HCT116 (cell line): Measurements from ENCODE around the gene B3GNT4. TPM values are rescaled to one million over a fixed set of nuclear protein-coding genes. Genes with fewer than 3 reads are reported as not detected.

Experiments
- ATAC-seq: fragments of 200-7000 bp; cut with Tn5 transposase; 2 replicates; pipeline ENCODE4 v1.9.1; 2020; ENCODE audit warnings: mild to moderate bottlenecking, moderate library complexity
- BruUV-seq: library from RNA; stranded (reverse); fragments of 400-500 nt; replicated peaks from 2 replicates; lab custom pipeline; 2021; lab: Mats Ljungman, UMichigan
- CTCF ChIA-PET: fragments of 300-600 bp; sonication (Branson Sonifier 250); formaldehyde crosslinking; loops from one replicate; lab custom pipeline; 2021; ENCODE audit warnings: antibody characterized with exemption; lab: Charles Lee
- POLR2A ChIA-PET: fragments of 300-600, 350-600 bp; sonication (Branson Sonifier 250); formaldehyde crosslinking; loops from one replicate; lab custom pipeline; 2021; ENCODE audit warnings: antibody characterized with exemption; lab: Charles Lee
- RAD21 ChIA-PET, 2 experiments: fragments of 300-600 bp; sonication (Branson Sonifier 250); formaldehyde crosslinking; loops; one replicate each; lab custom pipeline; 2023; ENCODE audit warnings: low total read pairs in 2 of 2; ENCODE audit not compliant: uncharacterized antibody in 2 of 2, unreplicated experiment in 2 of 2, low non-redundant PET in 1 of 2; lab: Charles Lee
- DNase-seq: peaks from one replicate; pipeline ENCODE4 v3.0.0-alpha.2; 2010; ENCODE audit warnings: low read depth, low spot score
- H2AFZ ChIP-seq: fragments of 200-600 bp; shearing (Covaris generic), sonication (generic); 2 replicates; pipeline ENCODE4 v1.6.1; 2017; ENCODE audit warnings: low read depth, mixed run types, mixed read lengths, antibody characterized with exemption, low read length; ENCODE audit not compliant: poor library complexity, severe bottlenecking
- H3K27ac ChIP-seq: 2 replicates; pipeline ENCODE4 v1.5.1; 2012; ENCODE audit warnings: low read depth, low read length
- H3K27me3 ChIP-seq: fragments of 200-600 bp; sonication (generic); 2 replicates; pipeline ENCODE4 v1.6.1; 2016; ENCODE audit warnings: mixed run types, low read length, mixed read lengths; ENCODE audit not compliant: insufficient read depth
- H3K36me3 ChIP-seq, 2 experiments: fragments of 200-500 bp in 1 of 2; fragments of 200-600 bp in 1 of 2; sonication (Bioruptor generic) in 1 of 2; sonication (generic) in 1 of 2; 2 replicates each; pipeline versions ENCODE4 v1.5.1 to v1.6.1; 2014 to 2016; ENCODE audit warnings: low read length in 2 of 2, inconsistent platforms in 1 of 2, mixed read lengths in 1 of 2, mixed run types in 1 of 2; ENCODE audit not compliant: insufficient read depth in 2 of 2, control insufficient read depth in 1 of 2
- H3K4me1 ChIP-seq, 2 experiments: fragments of 200-600 bp in 1 of 2; sonication (generic) in 1 of 2; 2 replicates each; pipeline versions ENCODE4 v1.5.1 to v1.6.1; 2012 to 2017; ENCODE audit warnings: low read length in 2 of 2, inconsistent platforms in 1 of 2, mild to moderate bottlenecking in 1 of 2, mixed read lengths in 1 of 2, mixed run types in 1 of 2, moderate library complexity in 1 of 2; ENCODE audit not compliant: insufficient read depth in 2 of 2, control insufficient read depth in 1 of 2
- H3K4me2 ChIP-seq: fragments of 200-600 bp; sonication (generic); 2 replicates; pipeline ENCODE4 v1.6.1; 2017; ENCODE audit warnings: mixed run types, low read length, mixed read lengths
- H3K4me3 ChIP-seq, 2 experiments: fragments of 200-600 bp in 1 of 2; sonication (generic) in 1 of 2; replicated peaks in 1 of 2; 2 replicates each; pipeline ENCODE4 v1.5.1; 2011 to 2016; ENCODE audit warnings: low read length in 2 of 2, control low read depth in 1 of 2, low read depth in 1 of 2, mild to moderate bottlenecking in 1 of 2, mixed read lengths in 1 of 2, mixed run types in 1 of 2
- H3K79me2 ChIP-seq: fragments of 200-600 bp; sonication (generic); 2 replicates; pipeline ENCODE4 v1.6.1; 2017; ENCODE audit warnings: mild to moderate bottlenecking, mixed run types, low read length, moderate library complexity, mixed read lengths; ENCODE audit not compliant: insufficient read depth
- H3K9ac ChIP-seq: fragments of 200-600 bp; sonication (generic); 2 replicates; pipeline ENCODE4 v1.6.1; 2016; ENCODE audit warnings: low read length, mixed read lengths
- H3K9me2 ChIP-seq: fragments of 200-600 bp; sonication (generic), shearing (Covaris generic); 2 replicates; pipeline ENCODE4 v1.6.1; 2017; ENCODE audit warnings: mixed run types, mild to moderate bottlenecking, moderate library complexity; ENCODE audit not compliant: insufficient read depth
- H3K9me3 ChIP-seq, 2 experiments: fragments of 200-500 bp in 1 of 2; fragments of 200-600 bp in 1 of 2; sonication (Bioruptor generic) in 1 of 2; sonication (generic) in 1 of 2; 2 replicates each; pipeline ENCODE4 v1.6.1; 2014 to 2017; ENCODE audit warnings: low read length in 2 of 2, mixed read lengths in 2 of 2, inconsistent platforms in 1 of 2, low read depth in 1 of 2, mild to moderate bottlenecking in 1 of 2, mixed run types in 1 of 2, moderate library complexity in 1 of 2; ENCODE audit not compliant: control insufficient read depth in 1 of 2, insufficient read depth in 1 of 2
- H4K20me1 ChIP-seq: fragments of 200-600 bp; sonication (generic), shearing (Covaris generic); 2 replicates; pipeline ENCODE4 v1.6.1; 2017; ENCODE audit warnings: mixed run types, mild to moderate bottlenecking, moderate library complexity; ENCODE audit not compliant: insufficient read depth
- CBX3 ChIP-seq: IDR thresholded peaks from 2 replicates; pipeline ENCODE4 v1.6.1; 2012; ENCODE audit warnings: low read depth
- EZH2phosphoT487 ChIP-seq: fragments of 200-600 bp; IDR thresholded peaks from 2 replicates; pipeline ENCODE4 v1.6.1; 2018; ENCODE audit warnings: antibody characterized with exemption, borderline replicate concordance
- POLR2AphosphoS5 ChIP-seq: IDR thresholded peaks from 2 replicates; pipeline ENCODE4 v1.6.1; 2011; ENCODE audit warnings: mild to moderate bottlenecking, low read depth, low read length, moderate library complexity
- RAD21 ChIP-seq: IDR thresholded peaks from 2 replicates; pipeline ENCODE4 v1.6.1; 2012; ENCODE audit warnings: low read depth, mild to moderate bottlenecking
- SP1 ChIP-seq: IDR thresholded peaks from 2 replicates; pipeline ENCODE4 v1.6.1; 2012; ENCODE audit warnings: low read depth
- SRF ChIP-seq: IDR thresholded peaks from 2 replicates; pipeline ENCODE4 v1.6.1; 2012; ENCODE audit warnings: low read depth
- ZNF274 ChIP-seq: fragments of 200-500 bp; sonication (Bioruptor generic); IDR thresholded peaks from 2 replicates; pipeline ENCODE4 v1.6.1; 2014; ENCODE audit warnings: mild to moderate bottlenecking, low read depth, low read length, inconsistent platforms
- intact Hi-C: fragments of 100-400 bp; cut with micrococcal nuclease; formaldehyde crosslinking; loops from 2 replicates; pipeline ENCODE4 v1.10.0; 2022
- total RNA-seq: library from RNA; stranded (reverse); gene quantifications from one replicate; pipeline ENCODE4 v1.2.1, GENCODE V29; 2021; ENCODE audit not compliant: unreplicated experiment
- TF ChIP-seq, protein P1 (sequence below), 3 experiments: fragments of 200-600 bp in 1 of 3; sonication (generic) in 1 of 3; IDR thresholded peaks in 2 of 3; conservative IDR thresholded peaks in 1 of 3; 2 replicates each; pipeline ENCODE4 v1.5.1; 2012 to 2017; ENCODE audit warnings: low read depth in 2 of 3, low read length in 2 of 3, antibody characterized with exemption in 1 of 3, borderline replicate concordance in 1 of 3, control low read depth in 1 of 3, mild to moderate bottlenecking in 1 of 3, mixed read lengths in 1 of 3, mixed run types in 1 of 3, moderate library complexity in 1 of 3; ENCODE audit not compliant: insufficient read depth in 1 of 3

The B3GNT4 gene
- total RNA-seq, 1 experiment from 2014 or later: 7.1 TPM

DNA sequence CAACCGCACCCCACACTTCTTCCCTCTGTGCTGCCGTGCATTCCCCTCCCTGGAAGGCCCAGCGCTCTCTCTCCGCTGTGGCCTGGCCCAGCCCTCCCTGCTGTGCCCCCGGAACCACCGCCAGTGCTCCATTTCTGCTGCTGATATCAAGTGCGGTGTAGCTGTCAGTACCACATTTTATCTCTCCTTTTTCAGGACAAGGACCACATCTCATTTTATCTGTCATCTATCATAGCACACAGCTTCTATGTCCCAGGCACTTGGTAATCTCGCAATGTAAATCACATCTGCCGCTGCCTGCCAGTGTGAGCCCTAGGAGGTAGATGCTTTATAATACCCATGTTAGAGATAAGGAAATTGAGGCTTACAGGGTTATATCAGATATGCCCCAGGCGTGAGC is 47.8 kb upstream of the B3GNT4 start (continued):
- TF ChIP-seq, protein P1, sequence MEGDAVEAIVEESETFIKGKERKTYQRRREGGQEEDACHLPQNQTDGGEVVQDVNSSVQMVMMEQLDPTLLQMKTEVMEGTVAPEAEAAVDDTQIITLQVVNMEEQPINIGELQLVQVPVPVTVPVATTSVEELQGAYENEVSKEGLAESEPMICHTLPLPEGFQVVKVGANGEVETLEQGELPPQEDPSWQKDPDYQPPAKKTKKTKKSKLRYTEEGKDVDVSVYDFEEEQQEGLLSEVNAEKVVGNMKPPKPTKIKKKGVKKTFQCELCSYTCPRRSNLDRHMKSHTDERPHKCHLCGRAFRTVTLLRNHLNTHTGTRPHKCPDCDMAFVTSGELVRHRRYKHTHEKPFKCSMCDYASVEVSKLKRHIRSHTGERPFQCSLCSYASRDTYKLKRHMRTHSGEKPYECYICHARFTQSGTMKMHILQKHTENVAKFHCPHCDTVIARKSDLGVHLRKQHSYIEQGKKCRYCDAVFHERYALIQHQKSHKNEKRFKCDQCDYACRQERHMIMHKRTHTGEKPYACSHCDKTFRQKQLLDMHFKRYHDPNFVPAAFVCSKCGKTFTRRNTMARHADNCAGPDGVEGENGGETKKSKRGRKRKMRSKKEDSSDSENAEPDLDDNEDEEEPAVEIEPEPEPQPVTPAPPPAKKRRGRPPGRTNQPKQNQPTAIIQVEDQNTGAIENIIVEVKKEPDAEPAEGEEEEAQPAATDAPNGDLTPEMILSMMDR (IDR thresholded peaks at IDR 0.05 in 2 of 3, conservative IDR thresholded peaks at IDR 0.05 in 1 of 3; ENCODE audit: borderline replicate concordance in 1 of 3, insufficient read depth in 1 of 3, low read depth in 2 of 3, low read length in 2 of 3): no peak
- TF ChIP-seq RAD21: no peak
- no peak for TF ChIP-seq EZH2phosphoT487
- TF ChIP-seq ZNF274: no peak
- no peak for TF ChIP-seq SP1

DNA sequence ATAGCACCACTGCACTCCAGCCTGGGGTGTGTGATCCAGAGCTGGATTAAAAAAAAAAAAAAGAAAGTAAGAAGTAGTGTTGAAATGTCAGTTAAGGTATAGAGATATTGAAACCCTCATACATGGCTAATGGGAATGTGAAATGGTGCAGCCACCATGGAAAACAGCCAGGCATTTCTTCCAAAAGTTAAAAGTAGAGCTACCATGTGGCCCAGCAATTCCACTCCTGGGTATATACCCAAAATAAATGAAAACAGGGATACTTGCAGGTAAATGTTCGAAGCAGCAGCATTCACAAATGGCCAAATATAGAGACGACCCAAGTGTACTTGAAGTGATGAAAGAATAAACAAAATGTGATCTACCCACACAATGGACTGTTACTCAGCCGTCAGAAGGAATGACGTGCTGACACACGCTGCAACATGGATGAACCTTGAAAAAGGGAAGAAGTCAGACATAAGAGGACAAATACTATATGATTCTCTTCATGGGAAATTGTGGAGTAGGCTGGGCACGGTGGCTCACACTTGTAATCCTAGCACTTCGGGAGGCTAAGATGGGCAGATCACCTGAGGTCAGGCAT is 44.7 kb upstream of the B3GNT4 start:
- Histone ChIP-seq H3K9me2 (no peaks in the 10 kb centered on the region), H2AFZ (no peak overlapping the region), H3K27me3 (no peaks in the 10 kb centered on the region), H3K4me2 (no peak overlapping the region), H3K9me3 (no peaks in the 10 kb centered on the region), H3K79me2 (no peaks in the 10 kb centered on the region), H4K20me1 (no peaks in the 10 kb centered on the region), H3K9ac (no peak overlapping the region), H3K4me1 (no peaks in the 10 kb centered on the region)
- ATAC-seq: no peak
- no TSS peak for BruUV-seq
- ChIA-PET RAD21 (no interaction called here), POLR2A (interaction anchor here (0.5 kb wide), 1 partner anchor 242 kb away, joined by 3 read pairs; no protein-coding TSS in a partner anchor)
- intact Hi-C loops: no loop called here
- TF ChIP-seq POLR2AphosphoS5 (no peak), CBX3 (no peak), SRF (no peak)
- TF ChIP-seq, all 23 proteins: peak for 0
- no peak for DNase-seq
- no peaks in the 10 kb centered on the region for H3K36me3 ChIP-seq
- H3K4me3 ChIP-seq: no peak overlapping the region
- CTCF ChIA-PET: no interaction called here
- no peak overlapping the region for H3K27ac ChIP-seq
